ENCODE data around the gene NANOGP8.

Gene NANOGP8

GRCh38 chr15:35055416-35056105, 29.5 kb downstream of the NANOGP8 start:
- no peak for DNase-seq

- no peak for DNase-seq
Measured at GRCh38 chr15:35054380-35054779, 30.7 kb downstream of the NANOGP8 start.

GRCh38 chr15:35047996-35048395, 37.1 kb downstream of the NANOGP8 start:
- no peak for DNase-seq

- DNase-seq = no peak
Measured at GRCh38 chr15:35047528-35047927, 37.6 kb downstream of the NANOGP8 start.

GRCh38 chr15:35043373-35044095, 41.6 kb downstream of the NANOGP8 start:
- no peak for DNase-seq

GRCh38 chr15:35040339-35041255, 44.5 kb downstream of the NANOGP8 start:
- DNase-seq = no peak

GRCh38 chr15:35038626-35039451, 46.3 kb downstream of the NANOGP8 start:
- peak; percentile 60 for DNase-seq
